HepG2 (cell line): ENCODE data around the gene CHD9NB. TPM values are rescaled to one million over a fixed set of nuclear protein-coding genes. Genes with fewer than 3 reads are reported as not detected.

ENCODE experiments used
- EP300 ChIP-seq, 3 experiments: sonication (generic) in 1 of 3; formaldehyde crosslinking in 1 of 3; IDR thresholded peaks; 2 replicates each; pipeline versions ENCODE4 v1.5.1 to v1.6.1; 2011 to 2020; ENCODE audit warnings: low read depth in 2 of 3, low read length in 2 of 3, borderline replicate concordance in 1 of 3, improper control_type of control experiment in 1 of 3, mild to moderate bottlenecking in 1 of 3, missing genetic modification reagents in 1 of 3, moderate library complexity in 1 of 3
- GATAD2A ChIP-seq: IDR thresholded peaks from 2 replicates; pipeline ENCODE4 v1.6.1; 2016
- KLF6 ChIP-seq: IDR thresholded peaks from 2 replicates; pipeline ENCODE4 v1.8.0; 2016; ENCODE audit warnings: missing biosample characterization, missing genetic modification reagents
- MAFG ChIP-seq: sonication (generic); formaldehyde crosslinking; IDR thresholded peaks from 2 replicates; pipeline ENCODE4 v1.5.1; 2020; ENCODE audit warnings: mild to moderate bottlenecking, missing genetic modification reagents
- MNT ChIP-seq: fragments of 450-650 bp; IDR thresholded peaks from 2 replicates; pipeline ENCODE4 v1.6.1; 2016
- NR3C1 ChIP-seq: sonication (generic); formaldehyde crosslinking; IDR thresholded peaks from 2 replicates; pipeline ENCODE4 v1.4.0; 2020; ENCODE audit warnings: missing genetic modification reagents
- SAFB2 ChIP-seq: sonication (generic); formaldehyde crosslinking; IDR thresholded peaks from 2 replicates; pipeline ENCODE4 v1.5.1; 2020; ENCODE audit warnings: missing genetic modification reagents, low read depth, mild to moderate bottlenecking, borderline replicate concordance
- SKIL ChIP-seq: sonication (generic); formaldehyde crosslinking; IDR thresholded peaks from 2 replicates; pipeline ENCODE4 v1.8.0; 2022; ENCODE audit warnings: missing genetic modification reagents, mild to moderate bottlenecking, moderate library complexity, borderline replicate concordance
- SOX6 ChIP-seq, 2 experiments: fragments of 450-650 bp in 1 of 2; sonication (generic) in 1 of 2; formaldehyde crosslinking in 1 of 2; IDR thresholded peaks; 2 replicates each; pipeline versions ENCODE4 v1.4.0 to v1.6.1; 2017 to 2020; ENCODE audit warnings: antibody characterized with exemption in 1 of 2, mild to moderate bottlenecking in 1 of 2, missing genetic modification reagents in 1 of 2
- TMF1 ChIP-seq: sonication (generic); formaldehyde crosslinking; IDR thresholded peaks from 2 replicates; pipeline ENCODE4 v1.8.1; 2022; ENCODE audit warnings: low read depth, missing genetic modification reagents
- ZNF160 ChIP-seq: sonication (generic); formaldehyde crosslinking; IDR thresholded peaks from 2 replicates; pipeline ENCODE4 v1.8.0; 2022; ENCODE audit warnings: mild to moderate bottlenecking, inconsistent platforms, missing genetic modification reagents
- ZNF234 ChIP-seq: sonication (generic); formaldehyde crosslinking; conservative IDR thresholded peaks from 2 replicates; pipeline ENCODE4 v1.5.1; 2020; ENCODE audit warnings: mild to moderate bottlenecking, missing genetic modification reagents
- ZNF256 ChIP-seq: sonication (generic); formaldehyde crosslinking; conservative IDR thresholded peaks from 2 replicates; pipeline ENCODE4 v1.4.0; 2020; ENCODE audit warnings: missing genetic modification reagents
- ZNF33B ChIP-seq: sonication (generic); formaldehyde crosslinking; IDR thresholded peaks from 2 replicates; pipeline ENCODE4 v1.5.1; 2020; ENCODE audit warnings: mild to moderate bottlenecking, missing genetic modification reagents
- ZNF562 ChIP-seq: sonication (generic); formaldehyde crosslinking; IDR thresholded peaks from 2 replicates; pipeline ENCODE4 v1.8.0; 2022; ENCODE audit warnings: missing genetic modification reagents, borderline replicate concordance
- polyA plus RNA-seq, 8 experiments: library from polyadenylated mRNA; depleted of rRNA in 3 of 8; stranded (reverse) in 7 of 8; unstranded in 1 of 8; fragments of >200 nt; fragmentation: Illumina TruSeq in 4 of 8; extraction: Trizol in 4 of 8; gene quantifications; 2 replicates each; pipeline versions ENCODE4 v1.2.1 to v1.2.3, GENCODE V29; 2011 to 2016; ENCODE audit warnings: low read depth in 4 of 8, missing spikeins in 1 of 8, mixed read lengths in 1 of 8; ENCODE audit not compliant: insufficient read depth in 1 of 8
- total RNA-seq, 5 experiments: library from RNA; depleted of rRNA; stranded (reverse); fragments of >200 nt; fragmentation: Illumina TruSeq; extraction: Trizol; gene quantifications; 2 replicates each; pipeline ENCODE4 v1.2.3, GENCODE V29; 2016; ENCODE audit warnings: low read depth in 1 of 5
- TF ChIP-seq, protein P1 (sequence below): sonication (generic); formaldehyde crosslinking; IDR thresholded peaks from 2 replicates; pipeline ENCODE4 v1.5.0; 2020; ENCODE audit warnings: mild to moderate bottlenecking, missing genetic modification reagents, borderline replicate concordance

CHD9NB gene
- total and polyA plus RNA-seq, 2 of the 13 experiments (the other 11 are each of a cell fraction or from before 2014, with no cell fraction given) = 0.17 to 0.18 TPM

DNA sequence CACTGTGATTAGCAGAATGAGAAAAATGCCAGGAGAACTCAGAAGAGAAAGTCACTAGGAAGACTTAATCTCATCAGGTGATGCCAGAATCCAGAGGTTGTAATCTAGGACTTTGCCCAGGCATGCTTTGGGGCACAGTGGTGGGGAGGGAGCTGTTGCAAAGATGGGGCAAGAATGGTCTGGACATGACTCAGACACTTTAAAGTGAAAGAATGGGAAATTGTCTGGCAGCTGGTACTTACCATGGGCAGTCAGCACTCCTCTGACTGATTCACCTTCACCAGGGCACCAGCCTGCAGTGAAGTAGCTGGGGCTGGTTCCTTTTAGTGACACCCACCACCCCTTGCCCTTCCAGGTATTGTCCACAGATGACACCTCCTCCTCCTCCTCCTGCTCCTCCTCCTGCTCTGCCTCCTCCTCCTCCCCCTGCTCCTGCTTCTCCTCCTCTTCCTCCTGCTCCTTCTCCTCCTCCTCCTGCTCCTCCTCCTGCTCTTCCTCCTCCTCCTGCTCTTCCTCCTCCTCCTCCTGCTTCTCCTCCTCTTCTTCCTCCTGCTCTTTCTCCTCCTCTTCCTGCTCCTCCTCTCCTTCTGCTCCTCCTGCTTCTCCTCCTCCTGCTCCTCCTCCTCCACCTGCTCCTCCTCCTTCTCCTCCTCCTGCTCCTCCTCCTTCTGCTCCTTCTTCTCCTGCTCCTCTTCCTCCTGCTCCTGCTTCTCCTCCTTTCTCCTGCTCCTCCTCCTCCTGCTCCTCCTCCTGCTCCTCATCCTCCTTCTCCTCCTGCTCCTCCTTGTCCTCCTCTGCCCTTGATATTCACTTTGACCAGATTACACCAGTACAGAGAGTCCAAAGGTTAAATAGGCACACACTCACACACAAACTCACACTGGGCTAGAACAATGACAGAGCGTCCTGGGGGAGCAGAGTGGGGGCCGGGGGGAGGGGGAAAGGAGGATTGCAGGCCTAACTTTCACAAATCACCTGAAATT is at the start of gene CHD9NB (continued):
- TF ChIP-seq ZNF562 (CRISPR knock-in tag) (0 out of 2 replicates have a peak, but pooled peaks have one; percentile 38), EP300 (IDR thresholded peaks at IDR 0.05; ENCODE audit: low read depth in 2 of 2, low read length in 2 of 2) (peak; percentile 40 to 42; a peak in 1 of 4 replicates), EP300 (CRISPR knock-in tag; IDR thresholded peaks at IDR 0.05; ENCODE audit: borderline replicate concordance) (peak; percentile 69; the same call in 1 of the 2 replicates), SAFB2 (CRISPR knock-in tag) (no peak), ZNF256 (CRISPR knock-in tag) (no peak), SKIL (CRISPR knock-in tag) (peak; percentile 51), ZNF234 (CRISPR knock-in tag) (no peak), NR3C1 (CRISPR knock-in tag) (no peak), SOX6 (IDR thresholded peaks at IDR 0.05) (no peak), SOX6 (CRISPR knock-in tag; IDR thresholded peaks at IDR 0.05) (peak; percentile 72), GATAD2A (CRISPR knock-in tag) (peak; percentile 81), MAFG (CRISPR knock-in tag) (no peak), KLF6 (CRISPR knock-in tag) (no peak), ZNF33B (CRISPR knock-in tag) (no peak), ZNF160 (no peak), MNT (peak; percentile 10; the same call in 1 of the 2 replicates), TMF1 (CRISPR knock-in tag) (no peak)
- TF ChIP-seq, protein P1, sequence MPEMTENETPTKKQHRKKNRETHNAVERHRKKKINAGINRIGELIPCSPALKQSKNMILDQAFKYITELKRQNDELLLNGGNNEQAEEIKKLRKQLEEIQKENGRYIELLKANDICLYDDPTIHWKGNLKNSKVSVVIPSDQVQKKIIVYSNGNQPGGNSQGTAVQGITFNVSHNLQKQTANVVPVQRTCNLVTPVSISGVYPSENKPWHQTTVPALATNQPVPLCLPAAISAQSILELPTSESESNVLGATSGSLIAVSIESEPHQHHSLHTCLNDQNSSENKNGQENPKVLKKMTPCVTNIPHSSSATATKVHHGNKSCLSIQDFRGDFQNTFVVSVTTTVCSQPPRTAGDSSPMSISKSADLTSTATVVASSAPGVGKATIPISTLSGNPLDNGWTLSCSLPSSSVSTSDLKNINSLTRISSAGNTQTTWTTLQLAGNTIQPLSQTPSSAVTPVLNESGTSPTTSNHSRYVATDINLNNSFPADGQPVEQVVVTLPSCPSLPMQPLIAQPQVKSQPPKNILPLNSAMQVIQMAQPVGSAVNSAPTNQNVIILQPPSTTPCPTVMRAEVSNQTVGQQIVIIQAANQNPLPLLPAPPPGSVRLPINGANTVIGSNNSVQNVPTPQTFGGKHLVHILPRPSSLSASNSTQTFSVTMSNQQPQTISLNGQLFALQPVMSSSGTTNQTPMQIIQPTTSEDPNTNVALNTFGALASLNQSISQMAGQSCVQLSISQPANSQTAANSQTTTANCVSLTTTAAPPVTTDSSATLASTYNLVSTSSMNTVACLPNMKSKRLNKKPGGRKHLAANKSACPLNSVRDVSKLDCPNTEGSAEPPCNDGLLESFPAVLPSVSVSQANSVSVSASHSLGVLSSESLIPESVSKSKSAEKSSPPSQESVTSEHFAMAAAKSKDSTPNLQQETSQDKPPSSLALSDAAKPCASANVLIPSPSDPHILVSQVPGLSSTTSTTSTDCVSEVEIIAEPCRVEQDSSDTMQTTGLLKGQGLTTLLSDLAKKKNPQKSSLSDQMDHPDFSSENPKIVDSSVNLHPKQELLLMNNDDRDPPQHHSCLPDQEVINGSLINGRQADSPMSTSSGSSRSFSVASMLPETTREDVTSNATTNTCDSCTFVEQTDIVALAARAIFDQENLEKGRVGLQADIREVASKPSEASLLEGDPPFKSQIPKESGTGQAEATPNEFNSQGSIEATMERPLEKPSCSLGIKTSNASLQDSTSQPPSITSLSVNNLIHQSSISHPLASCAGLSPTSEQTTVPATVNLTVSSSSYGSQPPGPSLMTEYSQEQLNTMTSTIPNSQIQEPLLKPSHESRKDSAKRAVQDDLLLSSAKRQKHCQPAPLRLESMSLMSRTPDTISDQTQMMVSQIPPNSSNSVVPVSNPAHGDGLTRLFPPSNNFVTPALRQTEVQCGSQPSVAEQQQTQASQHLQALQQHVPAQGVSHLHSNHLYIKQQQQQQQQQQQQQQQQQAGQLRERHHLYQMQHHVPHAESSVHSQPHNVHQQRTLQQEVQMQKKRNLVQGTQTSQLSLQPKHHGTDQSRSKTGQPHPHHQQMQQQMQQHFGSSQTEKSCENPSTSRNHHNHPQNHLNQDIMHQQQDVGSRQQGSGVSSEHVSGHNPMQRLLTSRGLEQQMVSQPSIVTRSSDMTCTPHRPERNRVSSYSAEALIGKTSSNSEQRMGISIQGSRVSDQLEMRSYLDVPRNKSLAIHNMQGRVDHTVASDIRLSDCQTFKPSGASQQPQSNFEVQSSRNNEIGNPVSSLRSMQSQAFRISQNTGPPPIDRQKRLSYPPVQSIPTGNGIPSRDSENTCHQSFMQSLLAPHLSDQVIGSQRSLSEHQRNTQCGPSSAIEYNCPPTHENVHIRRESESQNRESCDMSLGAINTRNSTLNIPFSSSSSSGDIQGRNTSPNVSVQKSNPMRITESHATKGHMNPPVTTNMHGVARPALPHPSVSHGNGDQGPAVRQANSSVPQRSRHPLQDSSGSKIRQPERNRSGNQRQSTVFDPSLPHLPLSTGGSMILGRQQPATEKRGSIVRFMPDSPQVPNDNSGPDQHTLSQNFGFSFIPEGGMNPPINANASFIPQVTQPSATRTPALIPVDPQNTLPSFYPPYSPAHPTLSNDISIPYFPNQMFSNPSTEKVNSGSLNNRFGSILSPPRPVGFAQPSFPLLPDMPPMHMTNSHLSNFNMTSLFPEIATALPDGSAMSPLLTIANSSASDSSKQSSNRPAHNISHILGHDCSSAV = no peak
